Measurements from ENCODE around the gene OR52L1. TPM values are rescaled to one million over a fixed set of nuclear protein-coding genes. Genes with fewer than 3 reads are reported as not detected.
"Not testable (repeated sequence)": the region's sequence is repeated elsewhere in the genome, so short reads cannot be mapped to it uniquely, and the experiment has no call there.

The OR52L1 gene
- total and polyA plus RNA-seq, 2 experiments from 2014 or later, result 1.8 TPM; not detected in 1

DNA sequence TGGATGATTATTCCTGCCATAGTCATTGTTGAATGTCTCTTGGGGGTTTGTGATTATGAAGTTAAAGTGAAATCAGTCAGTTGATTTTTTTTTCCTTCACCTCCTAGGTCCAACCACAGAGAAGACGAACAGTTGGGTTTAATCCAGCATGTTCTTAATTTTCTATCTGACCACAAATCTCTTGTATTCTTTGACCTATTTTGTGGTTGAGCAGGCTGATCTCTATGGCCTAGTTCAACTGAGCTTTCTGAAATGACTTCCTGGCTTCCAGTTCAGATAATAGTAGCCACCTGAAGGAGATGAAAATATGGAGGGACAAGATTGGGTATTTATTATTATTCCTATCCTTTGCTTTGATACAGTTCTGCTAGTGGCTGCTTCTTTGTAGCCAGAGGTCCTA lies 13.3 kb downstream of the OR52L1 start:
- no peaks in the 10 kb centered on the region for H3K27me3 ChIP-seq
- no peaks in the 10 kb centered on the region for H3K4me1 ChIP-seq (ENCODE audit: low read depth)
- H3K9me3 ChIP-seq (ENCODE audit: low read depth), result no peaks in the 10 kb centered on the region
- no peak for DNase-seq (ENCODE audit: low read depth in 1 of 2, low spot score in 1 of 2)
- H3K4me3 ChIP-seq, result no peak overlapping the region
- TF ChIP-seq, protein P1, sequence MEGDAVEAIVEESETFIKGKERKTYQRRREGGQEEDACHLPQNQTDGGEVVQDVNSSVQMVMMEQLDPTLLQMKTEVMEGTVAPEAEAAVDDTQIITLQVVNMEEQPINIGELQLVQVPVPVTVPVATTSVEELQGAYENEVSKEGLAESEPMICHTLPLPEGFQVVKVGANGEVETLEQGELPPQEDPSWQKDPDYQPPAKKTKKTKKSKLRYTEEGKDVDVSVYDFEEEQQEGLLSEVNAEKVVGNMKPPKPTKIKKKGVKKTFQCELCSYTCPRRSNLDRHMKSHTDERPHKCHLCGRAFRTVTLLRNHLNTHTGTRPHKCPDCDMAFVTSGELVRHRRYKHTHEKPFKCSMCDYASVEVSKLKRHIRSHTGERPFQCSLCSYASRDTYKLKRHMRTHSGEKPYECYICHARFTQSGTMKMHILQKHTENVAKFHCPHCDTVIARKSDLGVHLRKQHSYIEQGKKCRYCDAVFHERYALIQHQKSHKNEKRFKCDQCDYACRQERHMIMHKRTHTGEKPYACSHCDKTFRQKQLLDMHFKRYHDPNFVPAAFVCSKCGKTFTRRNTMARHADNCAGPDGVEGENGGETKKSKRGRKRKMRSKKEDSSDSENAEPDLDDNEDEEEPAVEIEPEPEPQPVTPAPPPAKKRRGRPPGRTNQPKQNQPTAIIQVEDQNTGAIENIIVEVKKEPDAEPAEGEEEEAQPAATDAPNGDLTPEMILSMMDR (IDR thresholded peaks at IDR 0.05; ENCODE audit: low read depth, low read length), result no peak
- no peak overlapping the region for H3K27ac ChIP-seq
- H3K36me3 ChIP-seq, result no peaks in the 10 kb centered on the region

DNA sequence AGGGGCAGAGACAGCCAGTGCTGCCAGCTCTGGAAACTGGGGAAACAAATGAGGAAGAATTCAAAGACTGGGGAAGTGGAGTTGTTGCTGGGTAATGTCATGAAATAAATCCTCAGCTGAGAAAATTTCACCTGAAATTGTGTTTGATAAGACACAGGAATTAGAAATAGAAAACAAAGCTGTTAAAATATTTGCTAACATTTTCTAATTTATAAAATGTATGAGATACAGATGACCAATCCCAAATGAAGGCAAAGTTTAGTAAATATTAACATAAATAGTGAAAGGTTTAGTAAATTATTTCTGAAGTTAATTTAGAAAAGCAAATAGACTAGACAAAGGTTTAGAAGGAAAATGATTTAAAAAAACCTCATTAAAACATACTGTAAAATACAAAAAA lies 18.4 kb downstream of the OR52L1 start, which contains the start of gene OR56A5:
TSS of gene OR56A5 (minus strand) at position 101 of the 400 bp plus-strand sequence. CDS start at position 101, 0 bp downstream.
- H3K4me1 ChIP-seq (ENCODE audit: low read depth), result no peaks in the 10 kb centered on the region
- no peaks in the 10 kb centered on the region for H3K9me3 ChIP-seq (ENCODE audit: low read depth)
- H3K27ac ChIP-seq, result no peak within 1 kb of the TSS
- TF ChIP-seq, protein P1 (IDR thresholded peaks at IDR 0.05; ENCODE audit: low read depth, low read length), result no peak
- no peak within 1 kb of the TSS for H3K4me3 ChIP-seq
- DNase-seq (ENCODE audit: low read depth in 1 of 2, low spot score in 1 of 2), result no peak
- no peaks in the 10 kb centered on the region for H3K27me3 ChIP-seq
- H3K36me3 ChIP-seq, result no peaks in the 10 kb centered on the region

DNA sequence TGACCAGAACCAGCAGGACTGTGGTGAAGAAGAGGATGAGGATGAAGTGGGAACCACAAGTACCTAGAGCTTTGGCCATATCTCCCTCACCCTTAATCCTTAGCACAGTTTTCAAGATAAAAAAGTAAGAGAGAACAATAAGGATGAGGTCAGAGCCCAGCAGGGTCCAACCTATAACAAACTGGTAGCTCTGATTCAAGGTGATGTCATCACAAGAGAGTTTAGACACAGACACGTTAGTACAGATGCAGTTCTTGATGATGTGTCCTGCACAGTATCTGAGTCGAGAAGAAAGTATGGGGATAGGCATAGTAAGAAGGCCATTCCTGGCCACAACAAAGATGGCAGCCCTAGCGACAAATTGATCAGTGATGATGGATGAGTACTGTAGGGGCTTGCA lies 19.1 kb downstream of the OR52L1 start:
- no peaks in the 10 kb centered on the region for H3K36me3 ChIP-seq
- H3K4me3 ChIP-seq, result no peak overlapping the region
- TF ChIP-seq, protein P1 (IDR thresholded peaks at IDR 0.05; ENCODE audit: low read depth, low read length), result no peak
- H3K9me3 ChIP-seq (ENCODE audit: low read depth), result no peaks in the 10 kb centered on the region
- no peak overlapping the region for H3K27ac ChIP-seq
- no peaks in the 10 kb centered on the region for H3K27me3 ChIP-seq
- DNase-seq (ENCODE audit: low read depth in 1 of 2, low spot score in 1 of 2), result no peak
- H3K4me1 ChIP-seq (ENCODE audit: low read depth), result no peaks in the 10 kb centered on the region

DNA sequence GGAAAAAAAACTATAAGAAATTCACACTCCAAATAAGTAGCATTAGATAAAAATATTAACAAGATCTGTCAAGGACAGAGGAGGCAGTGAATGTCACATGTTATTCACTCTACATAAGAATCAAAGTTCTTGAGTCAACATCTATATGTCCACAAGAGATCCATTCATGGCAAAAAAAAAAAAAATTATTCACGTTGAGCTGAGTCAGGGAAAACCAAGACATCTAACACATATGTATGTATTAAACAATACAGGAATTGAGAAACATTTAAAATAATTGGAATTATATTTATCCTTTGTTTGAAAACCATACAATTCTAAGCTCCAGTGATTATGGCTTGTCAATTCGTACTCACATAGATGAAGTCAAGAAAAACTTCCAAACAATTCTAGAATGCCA lies 19.8 kb downstream of the OR52L1 start:
- Histone ChIP-seq H3K36me3 (no peaks in the 10 kb centered on the region), H3K4me1 (ENCODE audit: low read depth) (no peaks in the 10 kb centered on the region), H3K27ac (no peak overlapping the region), H3K9me3 (ENCODE audit: low read depth) (no peaks in the 10 kb centered on the region), H3K4me3 (no peak overlapping the region), H3K27me3 (no peaks in the 10 kb centered on the region)
- DNase-seq (ENCODE audit: low read depth in 1 of 2, low spot score in 1 of 2), result no peak
- TF ChIP-seq, protein P1 (IDR thresholded peaks at IDR 0.05; ENCODE audit: low read depth, low read length), result no peak

DNA sequence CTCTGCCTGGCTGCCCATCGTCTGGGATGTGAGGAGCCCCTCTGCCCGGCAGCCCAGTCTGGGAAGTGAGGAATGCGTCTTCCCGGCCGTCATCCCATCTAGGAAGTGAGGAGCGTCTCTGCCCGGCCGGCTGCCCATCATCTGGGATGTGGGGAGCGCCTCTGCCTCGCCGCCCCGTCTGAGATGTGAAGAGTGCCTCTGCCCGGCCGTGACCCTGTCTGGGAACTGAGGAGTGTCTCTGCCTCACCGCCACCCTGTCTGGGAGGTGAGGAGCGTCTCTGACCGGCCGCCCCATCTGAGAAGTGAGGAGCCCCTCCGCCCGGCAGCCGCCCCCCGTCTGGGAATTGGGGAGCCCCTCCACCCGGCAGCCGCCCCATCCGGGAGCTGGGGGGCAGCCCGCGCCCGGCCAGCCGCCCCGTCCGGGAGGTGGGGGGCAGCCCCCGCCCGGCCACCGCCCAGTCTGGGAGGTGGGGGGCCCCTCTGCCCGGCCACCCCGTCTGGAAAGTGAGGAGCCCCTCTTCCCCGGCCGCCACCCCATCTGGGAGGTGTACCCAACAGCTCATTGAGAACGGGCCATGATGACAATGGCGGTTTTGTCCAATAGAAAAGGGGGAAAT lies 26.0 kb downstream of the OR52L1 start:
- DNase-seq (ENCODE audit: low read depth in 1 of 2, low spot score in 1 of 2); H3K9me3 ChIP-seq (ENCODE audit: low read depth); H3K4me1 ChIP-seq (ENCODE audit: low read depth); H3K27ac ChIP-seq; H3K27me3 ChIP-seq; H3K36me3 ChIP-seq; H3K4me3 ChIP-seq: not testable (repeated sequence)

DNA sequence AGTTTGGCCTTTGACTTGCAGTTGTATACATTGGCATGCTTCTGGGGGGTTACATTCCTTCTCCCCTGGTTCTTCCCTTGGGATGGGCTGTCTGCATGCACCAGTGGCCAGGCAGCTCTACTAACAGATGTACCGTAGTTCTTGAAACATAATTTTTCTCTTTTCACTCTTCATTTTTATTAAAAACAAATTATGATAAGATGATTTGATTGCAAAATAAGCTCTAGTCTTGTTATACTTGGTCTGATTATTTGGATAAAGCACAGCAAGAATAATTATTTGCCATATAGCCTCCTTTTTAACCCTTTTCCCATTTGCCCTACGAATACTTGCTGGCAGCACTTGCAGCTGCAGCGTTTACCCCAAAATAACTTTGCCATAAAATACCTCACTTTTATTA lies 31.2 kb downstream of the OR52L1 start:
- no peaks in the 10 kb centered on the region for H3K27me3 ChIP-seq
- no peaks in the 10 kb centered on the region for H3K4me1 ChIP-seq (ENCODE audit: low read depth)
- DNase-seq (ENCODE audit: low read depth in 1 of 2, low spot score in 1 of 2), result no peak
- no peaks in the 10 kb centered on the region for H3K36me3 ChIP-seq
- H3K9me3 ChIP-seq (ENCODE audit: low read depth), result no peaks in the 10 kb centered on the region
- TF ChIP-seq, protein P1 (IDR thresholded peaks at IDR 0.05; ENCODE audit: low read depth, low read length), result no peak
- H3K4me3 ChIP-seq, result no peak overlapping the region
- no peak overlapping the region for H3K27ac ChIP-seq
